Mucosa of rectum (tissue), 2 donors: ENCODE results near the gene TMEM151B.
"Not testable (repeated sequence)": the region's sequence is repeated elsewhere in the genome, so short reads cannot be mapped to it uniquely, and the experiment has no call there.

Experiments used
- H3K27ac ChIP-seq, 2 donors: one replicate each; pipeline ENCODE4 v1.7.0; 2013; ENCODE audit warnings: inconsistent platforms in 2 of 2, low read depth in 2 of 2, low read length in 2 of 2
- H3K27me3 ChIP-seq, 2 donors: one replicate each; pipeline ENCODE4 v1.7.0; 2013; ENCODE audit warnings: low read length in 2 of 2; ENCODE audit not compliant: control insufficient read depth in 2 of 2, insufficient read depth in 2 of 2
- H3K36me3 ChIP-seq, 2 donors: one replicate each; pipeline ENCODE4 v1.7.0; 2013; ENCODE audit warnings: low read length in 2 of 2; ENCODE audit not compliant: control insufficient read depth in 2 of 2, insufficient read depth in 2 of 2
- H3K4me1 ChIP-seq, 2 donors: one replicate each; pipeline ENCODE4 v1.7.0; 2013; ENCODE audit warnings: low read length in 2 of 2, mild to moderate bottlenecking in 1 of 2; ENCODE audit not compliant: control insufficient read depth in 2 of 2, insufficient read depth in 2 of 2
- H3K4me3 ChIP-seq, 2 donors: one replicate each; pipeline ENCODE4 v1.7.0; 2013; ENCODE audit warnings: low read length in 2 of 2
- H3K9ac ChIP-seq, 2 donors: one replicate each; pipeline ENCODE4 v1.7.0; 2013; ENCODE audit warnings: low read length in 2 of 2, low read depth in 1 of 2, mild to moderate bottlenecking in 1 of 2
- H3K9me3 ChIP-seq, 2 donors: one replicate each; pipeline ENCODE4 v1.7.0; 2013; ENCODE audit warnings: low read length in 2 of 2; ENCODE audit not compliant: control insufficient read depth in 2 of 2
- donor health status: healthy.
- donor health status: Normal muscosa, but diverticular disease.

TMEM151B gene

GRCh38 chr6:44342052-44342451 lies 71.8 kb downstream of the TMEM151B start:
- no peak overlapping the region for H3K4me3 ChIP-seq
- no peaks in the 10 kb centered on the region for H3K4me1 ChIP-seq
- H3K9me3 ChIP-seq: no peaks in the 10 kb centered on the region

GRCh38 chr6:44342489-44342888 lies 72.2 kb downstream of the TMEM151B start, which contains the start of gene SPATS1:
SPATS1 (plus strand) TSS chr6:44342650; CDS start chr6:44343096, 446 bp downstream.
- peaks cover 16 to 33% of the 10 kb centered on the region in 2 donors for H3K27me3 ChIP-seq
- H3K9me3 ChIP-seq: no peaks in the 10 kb centered on the region
- no peak within 1 kb of the TSS for H3K4me3 ChIP-seq
- H3K36me3 ChIP-seq: no peaks in the 10 kb centered on the region
- H3K4me1 ChIP-seq: no peaks in the 10 kb centered on the region
- H3K9ac ChIP-seq: no peak within 1 kb of the TSS
- H3K27ac ChIP-seq: no peak within 1 kb of the TSS

More at GRCh38 chr6:44342052-44342451, 71.8 kb downstream of the TMEM151B start:
- Histone ChIP-seq H3K27ac (no peak overlapping the region), H3K36me3 (no peaks in the 10 kb centered on the region), H3K27me3 (peaks cover 16 to 34% of the 10 kb centered on the region in 2 donors), H3K9ac (no peak overlapping the region)

- H3K4me1 ChIP-seq, H3K36me3 ChIP-seq, H3K9ac ChIP-seq, H3K9me3 ChIP-seq, H3K27ac ChIP-seq, H3K4me3 ChIP-seq: not testable (repeated sequence)
- peaks cover 16 to 19% of the 10 kb centered on the region in 2 donors for H3K27me3 ChIP-seq
Observed at GRCh38 chr6:44346818-44347217, 76.6 kb downstream of the TMEM151B start.

GRCh38 chr6:44349904-44350649 lies 79.8 kb downstream of the TMEM151B start:
- Histone ChIP-seq H3K4me3 (no peak overlapping the region), H3K9me3 (no peaks in the 10 kb centered on the region), H3K4me1 (peaks cover 0 to 6% of the 10 kb centered on the region in 2 donors), H3K27me3 (peaks cover under 1 to 3% of the 10 kb centered on the region in 2 donors), H3K9ac (no peak overlapping the region), H3K27ac (no peak overlapping the region), H3K36me3 (no peaks in the 10 kb centered on the region)

- not testable (repeated sequence) for H3K9me3 ChIP-seq, H3K36me3 ChIP-seq, H3K4me1 ChIP-seq, H3K27ac ChIP-seq, H3K9ac ChIP-seq, H3K4me3 ChIP-seq, H3K27me3 ChIP-seq
Observed at GRCh38 chr6:44350650-44350994, 80.4 kb downstream of the TMEM151B start.

- Histone ChIP-seq H3K4me1 (peaks cover 0 to 6% of the 10 kb centered on the region in 2 donors), H3K36me3 (no peaks in the 10 kb centered on the region), H3K27ac (no peak overlapping the region), H3K4me3 (no peak overlapping the region), H3K9me3 (no peaks in the 10 kb centered on the region), H3K9ac (no peak overlapping the region), H3K27me3 (no peaks in the 10 kb centered on the region)
Observed at GRCh38 chr6:44352259-44352658, 82.0 kb downstream of the TMEM151B start.

- Histone ChIP-seq H3K9ac (peak overlapping the region in 1 of 2 donors; percentile 5), H3K27ac (peak overlapping the region in 1 of 2 donors; percentile 33), H3K4me3 (no peak overlapping the region), H3K27me3 (no peaks in the 10 kb centered on the region), H3K4me1 (peaks cover 0 to 6% of the 10 kb centered on the region in 2 donors), H3K36me3 (no peaks in the 10 kb centered on the region), H3K9me3 (no peaks in the 10 kb centered on the region)
Observed at GRCh38 chr6:44353336-44353735, 83.1 kb downstream of the TMEM151B start.

- no peaks in the 10 kb centered on the region for H3K27me3 ChIP-seq
- peaks cover 0 to 6% of the 10 kb centered on the region in 2 donors for H3K4me1 ChIP-seq
- H3K36me3 ChIP-seq: no peaks in the 10 kb centered on the region
- no peaks in the 10 kb centered on the region for H3K9me3 ChIP-seq
- no peak overlapping the region for H3K9ac ChIP-seq
- no peak overlapping the region for H3K4me3 ChIP-seq
- no peak overlapping the region for H3K27ac ChIP-seq
Observed at GRCh38 chr6:44355640-44356039, 85.4 kb downstream of the TMEM151B start.

- Histone ChIP-seq H3K27ac (no peak overlapping the region), H3K27me3 (no peaks in the 10 kb centered on the region), H3K9ac (no peak overlapping the region), H3K4me1 (peaks cover 0 to 6% of the 10 kb centered on the region in 2 donors), H3K9me3 (no peaks in the 10 kb centered on the region), H3K36me3 (no peaks in the 10 kb centered on the region), H3K4me3 (no peak overlapping the region)
Observed at GRCh38 chr6:44356487-44356886, 86.2 kb downstream of the TMEM151B start.
